WTC11 (cell line): ENCODE measurements around the gene SMARCD1. TPM values are rescaled to one million over a fixed set of nuclear protein-coding genes. Genes with fewer than 3 reads are reported as not detected.

Source experiments
- ATAC-seq: fragments of 200-7000 bp; cut with Tn5 transposase; 2 replicates; pipeline ENCODE4 v1.10.0; 2021; ENCODE audit warnings: mild to moderate bottlenecking, moderate library complexity
- CTCF ChIA-PET: fragments of 300-600 bp; sonication (Branson Sonifier 250); formaldehyde crosslinking; loops from one replicate; lab custom pipeline; 2021; ENCODE audit warnings: antibody characterized with exemption; lab: Charles Lee
- POLR2A ChIA-PET: fragments of 350-600 bp; sonication (Branson Sonifier 250); formaldehyde crosslinking; loops from one replicate; lab custom pipeline; 2021; ENCODE audit warnings: antibody characterized with exemption; lab: Charles Lee
- DNase-seq: peaks from one replicate; pipeline ENCODE4 v3.0.0; 2021; ENCODE audit warnings: low spot score
- H3K27ac Mint-ChIP-seq: 2 replicates; pipeline ENCODE4 v1.8.0; 2021; ENCODE audit warnings: mixed read lengths
- H3K27me3 Mint-ChIP-seq: 2 replicates; pipeline ENCODE4 v1.8.0; 2021; ENCODE audit warnings: low read depth, mild to moderate bottlenecking, moderate library complexity, mixed read lengths
- H3K36me3 Mint-ChIP-seq: 2 replicates; pipeline ENCODE4 v1.8.0; 2021; ENCODE audit warnings: mixed read lengths
- H3K4me1 Mint-ChIP-seq: 2 replicates; pipeline ENCODE4 v1.8.0; 2022; ENCODE audit warnings: mixed read lengths
- H3K4me3 Mint-ChIP-seq: 2 replicates; pipeline ENCODE4 v1.8.0; 2021; ENCODE audit warnings: mild to moderate bottlenecking, moderate library complexity, mixed read lengths
- H3K9me3 Mint-ChIP-seq: 2 replicates; pipeline ENCODE4 v1.8.0; 2021; ENCODE audit warnings: mixed read lengths
- EMX1 ChIP-seq: fragments of 250-450 bp; sonication (Bioruptor Pico); IDR thresholded peaks from 2 replicates; pipeline ENCODE4 v1.8.0; 2021; ENCODE audit warnings: mild to moderate bottlenecking
- FOXJ3 ChIP-seq: sonication (generic); formaldehyde crosslinking; IDR thresholded peaks from 2 replicates; pipeline ENCODE4 v1.9.0; 2021; ENCODE audit warnings: missing genetic modification reagents, mild to moderate bottlenecking, borderline replicate concordance
- FOXP1 ChIP-seq: sonication (generic); formaldehyde crosslinking; IDR thresholded peaks from 2 replicates; pipeline ENCODE4 v1.8.0; 2022; ENCODE audit warnings: missing genetic modification reagents, mild to moderate bottlenecking, moderate library complexity, borderline replicate concordance
- FOXP4 ChIP-seq: sonication (generic); formaldehyde crosslinking; IDR thresholded peaks from 2 replicates; pipeline ENCODE4 v1.8.0; 2022; ENCODE audit warnings: mild to moderate bottlenecking, missing genetic modification reagents
- HMGA2 ChIP-seq: fragments of 250-450 bp; sonication (Bioruptor Pico); IDR thresholded peaks from 2 replicates; pipeline ENCODE4 v1.4.0; 2021; ENCODE audit warnings: mild to moderate bottlenecking, moderate library complexity
- HMGXB4 ChIP-seq: sonication (generic); formaldehyde crosslinking; IDR thresholded peaks from 2 replicates; pipeline ENCODE4 v1.8.1; 2023; ENCODE audit warnings: mild to moderate bottlenecking, moderate library complexity, missing genetic modification reagents
- IRF1 ChIP-seq: sonication (generic); formaldehyde crosslinking; IDR thresholded peaks from 2 replicates; pipeline ENCODE4 v1.8.0; 2023; ENCODE audit warnings: missing genetic modification reagents
- MXD4 ChIP-seq: fragments of 250-450 bp; sonication (Bioruptor Pico); IDR thresholded peaks from 2 replicates; pipeline ENCODE4 v1.8.0; 2021; ENCODE audit warnings: mild to moderate bottlenecking, moderate library complexity, borderline replicate concordance
- PRRX2 ChIP-seq: fragments of 250-450 bp; sonication (Bioruptor Pico); IDR thresholded peaks from 2 replicates; pipeline ENCODE4 v1.8.0; 2021; ENCODE audit warnings: mild to moderate bottlenecking
- TCF7 ChIP-seq: sonication (generic); formaldehyde crosslinking; IDR thresholded peaks from 2 replicates; pipeline ENCODE4 v1.8.0; 2022; ENCODE audit warnings: mild to moderate bottlenecking, low read depth, missing genetic modification reagents, moderate library complexity
- ZBTB21 ChIP-seq: sonication (generic); formaldehyde crosslinking; IDR thresholded peaks from 2 replicates; pipeline ENCODE4 v1.8.1; 2023; ENCODE audit warnings: mild to moderate bottlenecking, missing genetic modification reagents, borderline replicate concordance
- ZBTB43 ChIP-seq: sonication (generic); formaldehyde crosslinking; IDR thresholded peaks from 2 replicates; pipeline ENCODE4 v1.8.1; 2023; ENCODE audit warnings: mild to moderate bottlenecking, missing genetic modification reagents
- ZMAT4 ChIP-seq: fragments of 250-450 bp; sonication (Bioruptor Pico); IDR thresholded peaks from 2 replicates; pipeline ENCODE4 v1.9.0; 2021; ENCODE audit warnings: mild to moderate bottlenecking
- ZNF121 ChIP-seq: sonication (generic); formaldehyde crosslinking; IDR thresholded peaks from 2 replicates; pipeline ENCODE4 v1.8.0; 2023; ENCODE audit warnings: missing genetic modification reagents
- ZNF138 ChIP-seq: sonication (generic); formaldehyde crosslinking; conservative IDR thresholded peaks from 2 replicates; pipeline ENCODE4 v1.8.1; 2022; ENCODE audit warnings: mild to moderate bottlenecking, moderate library complexity, missing genetic modification reagents
- ZNF317 ChIP-seq: sonication (generic); formaldehyde crosslinking; IDR thresholded peaks from 2 replicates; pipeline ENCODE4 v1.8.1; 2023; ENCODE audit warnings: low read depth, mild to moderate bottlenecking, moderate library complexity, missing genetic modification reagents, borderline replicate concordance
- ZNF396 ChIP-seq: fragments of 250-450 bp; sonication (Bioruptor Pico); IDR thresholded peaks from 2 replicates; pipeline ENCODE4 v1.8.0; 2021; ENCODE audit warnings: mild to moderate bottlenecking, moderate library complexity, borderline replicate concordance
- ZNF416 ChIP-seq: fragments of 250-450 bp; sonication (Bioruptor Pico); IDR thresholded peaks from 2 replicates; pipeline ENCODE4 v1.9.0; 2021; ENCODE audit warnings: mild to moderate bottlenecking, inconsistent platforms
- total RNA-seq: library from RNA; stranded (reverse); gene quantifications from 3 replicates; pipeline ENCODE4 v1.2.3, GENCODE V29; 2021

Gene SMARCD1
- total RNA-seq, 1 experiment from 2014 or later, result 165 TPM

- POLR2A ChIA-PET, result no interaction called here
- H3K4me3 Mint-ChIP-seq, result no peak overlapping the region
Measured at GRCh38 chr12:50061171-50061570, 24.0 kb upstream of the SMARCD1 start.

GRCh38 chr12:50061946-50062686, 23.0 kb upstream of the SMARCD1 start:
- H3K27me3 Mint-ChIP-seq, result peaks cover 39% of the 10 kb centered on the region
- DNase-seq (no peak), ATAC-seq (no peak)
- no peaks in the 10 kb centered on the region for H3K9me3 Mint-ChIP-seq
- TF ChIP-seq ZNF317 (no peak), ZNF416 (CRISPR knock-in tag) (no peak), PRRX2 (CRISPR knock-in tag) (no peak), ZNF138 (CRISPR knock-in tag) (no peak)
- POLR2A ChIA-PET, result no interaction called here
- no peak overlapping the region for H3K27ac Mint-ChIP-seq
- H3K4me1 Mint-ChIP-seq, result peaks cover under 1% of the 10 kb centered on the region
- CTCF ChIA-PET, result interaction anchor here (1.2 to 10.9 kb wide), 5 partner anchors 8 to 195 kb away, joined by 3 to 219 read pairs (median 4); partner anchors contain the start of gene AQP6
- H3K4me3 Mint-ChIP-seq, result no peak overlapping the region
- H3K36me3 Mint-ChIP-seq, result no peaks in the 10 kb centered on the region

More at GRCh38 chr12:50061171-50061570, 24.0 kb upstream of the SMARCD1 start:
- Mint-ChIP-seq H3K9me3 (no peaks in the 10 kb centered on the region), H3K4me1 (peaks cover 10% of the 10 kb centered on the region), H3K36me3 (no peaks in the 10 kb centered on the region), H3K27me3 (peaks cover 49% of the 10 kb centered on the region), H3K27ac (no peak overlapping the region)
- ATAC-seq (no peak), DNase-seq (no peak)
- CTCF ChIA-PET, result interaction anchor here (1.1 to 5.3 kb wide), 2 partner anchors 9 to 94 kb away, joined by 5 to 39 read pairs; no protein-coding TSS in a partner anchor
- TF ChIP-seq FOXP1 (CRISPR knock-in tag), result no peak
- no peak for TF ChIP-seq ZBTB43
- TF ChIP-seq TCF7, result no peak
- no peak for TF ChIP-seq EMX1 (CRISPR knock-in tag)
- no peak for TF ChIP-seq FOXP4
- no peak for TF ChIP-seq ZMAT4 (CRISPR knock-in tag)
- TF ChIP-seq MXD4, result no peak
- no peak for TF ChIP-seq FOXJ3 (CRISPR knock-in tag)
- no peak for TF ChIP-seq HMGXB4 (CRISPR knock-in tag)
- no peak for TF ChIP-seq ZNF396 (CRISPR knock-in tag)
- TF ChIP-seq HMGA2 (CRISPR knock-in tag), result no peak
- TF ChIP-seq ZNF121, result no peak

- ChIA-PET CTCF (interaction anchor here (0.6 to 10.9 kb wide), 7 partner anchors 8 to 196 kb away, joined by 3 to 219 read pairs (median 4); partner anchors contain the start of gene AQP6), POLR2A (no interaction called here)
- Mint-ChIP-seq H3K27me3 (peaks cover 36% of the 10 kb centered on the region), H3K27ac (no peak overlapping the region), H3K4me1 (no peaks in the 10 kb centered on the region), H3K4me3 (no peak overlapping the region), H3K36me3 (no peaks in the 10 kb centered on the region), H3K9me3 (no peaks in the 10 kb centered on the region)
- DNase-seq (no peak), ATAC-seq (no peak)
- TF ChIP-seq IRF1 (CRISPR knock-in tag) (no peak), ZBTB21 (no peak)
Measured at GRCh38 chr12:50062728-50063460, 22.2 kb upstream of the SMARCD1 start.
